Measurements from ENCODE around the gene NAIF1.
A peak's percentile ranks its signal among the peaks of the same experiment; 100 is the strongest.
"Not testable (repeated sequence)": the region's sequence is repeated elsewhere in the genome, so short reads cannot be mapped to it uniquely, and the experiment has no call there.

The NAIF1 gene

DNA sequence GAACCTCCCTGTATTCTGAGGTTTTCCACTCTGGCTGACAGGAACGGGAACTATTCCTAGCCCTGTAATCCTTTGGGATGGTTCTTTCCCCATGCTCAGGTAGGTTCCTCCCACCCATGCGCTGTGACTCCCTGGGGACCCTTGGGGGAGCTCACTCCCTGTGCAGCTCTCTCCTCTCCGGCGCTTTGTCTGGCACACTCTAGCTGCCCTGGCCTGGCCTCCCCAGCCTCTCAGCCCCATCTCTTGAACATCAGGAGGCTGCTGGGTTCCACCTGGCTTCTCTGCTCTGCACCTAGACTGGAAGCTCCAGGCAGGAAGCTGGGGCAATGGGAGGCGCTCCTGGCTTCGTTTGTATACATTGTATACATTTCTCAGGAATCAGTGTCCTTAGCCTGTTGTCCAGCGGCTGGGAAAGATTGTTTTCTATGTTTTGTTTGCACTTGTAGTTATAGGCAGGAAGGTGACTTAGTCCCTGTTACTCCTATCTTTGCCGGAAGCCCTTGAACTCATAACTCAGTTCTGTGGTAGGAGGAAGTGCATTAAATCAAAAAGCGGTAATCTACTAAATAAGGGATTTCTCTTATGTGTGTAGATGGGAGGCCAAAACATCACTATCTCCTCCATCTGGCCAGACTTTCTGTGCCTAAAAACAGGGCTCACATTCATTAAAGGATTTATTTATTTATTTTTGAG lies 21.3 kb upstream of the NAIF1 start:
- no peak for DNase-seq

DNA sequence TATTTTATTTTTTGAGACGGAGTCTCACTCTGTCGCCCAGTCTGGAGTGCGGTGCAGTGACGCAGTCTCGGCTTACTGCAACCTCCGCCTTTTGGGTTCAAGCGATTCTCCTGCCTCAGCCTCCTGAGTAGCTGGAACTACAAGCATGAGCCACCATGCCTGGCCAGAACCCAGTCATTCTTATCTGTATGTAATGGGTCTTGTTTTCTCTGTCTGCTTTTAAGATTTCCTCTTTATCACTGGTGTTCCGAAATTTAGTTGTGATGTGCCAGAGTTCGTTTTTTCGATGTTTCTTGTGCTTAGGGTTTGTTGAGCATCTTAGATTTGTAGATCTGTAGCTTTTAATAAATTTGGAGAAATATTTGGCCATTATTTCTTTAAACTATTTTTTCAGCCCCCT lies 20.1 kb upstream of the NAIF1 start:
- no peak for DNase-seq

DNA sequence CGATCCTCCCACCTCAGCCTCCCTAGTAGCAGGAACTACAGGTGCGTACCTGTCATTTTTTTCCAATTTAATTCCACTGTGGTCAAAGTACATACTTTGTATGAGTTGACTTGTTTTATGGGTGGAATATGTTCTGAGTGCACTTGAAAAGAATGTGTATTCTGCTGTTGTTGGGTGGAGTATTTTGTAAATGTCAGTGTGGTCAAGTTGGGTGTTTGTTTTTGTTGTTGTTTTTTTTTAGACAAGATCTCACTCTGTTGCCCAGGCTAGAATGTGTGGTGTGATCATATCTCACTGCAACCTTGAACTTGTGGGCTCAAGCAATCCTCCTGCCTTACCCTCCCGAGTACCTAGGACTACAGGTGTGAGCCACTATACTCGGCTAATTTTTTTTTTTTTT lies 18.8 kb upstream of the NAIF1 start:
- DNase-seq: no peak

DNA sequence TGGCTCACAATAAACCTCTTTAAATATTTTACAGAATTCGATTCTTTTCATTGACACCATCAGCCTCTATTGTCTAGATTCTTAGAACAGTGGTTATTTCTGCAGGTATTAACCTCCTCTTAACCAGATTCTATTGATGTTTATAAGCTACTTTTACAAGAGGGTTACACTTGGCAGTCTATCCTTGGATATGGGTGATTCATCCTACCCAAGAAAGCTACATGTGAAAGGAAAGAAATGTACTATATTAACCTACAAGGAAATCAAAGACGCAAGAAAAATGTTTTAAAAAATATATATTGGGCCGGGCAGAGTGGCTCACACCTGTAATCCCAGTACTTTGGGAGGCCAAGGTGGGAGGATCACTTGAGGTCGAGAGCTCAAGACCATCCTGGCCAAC lies 17.6 kb upstream of the NAIF1 start:
- no peak for DNase-seq

DNA sequence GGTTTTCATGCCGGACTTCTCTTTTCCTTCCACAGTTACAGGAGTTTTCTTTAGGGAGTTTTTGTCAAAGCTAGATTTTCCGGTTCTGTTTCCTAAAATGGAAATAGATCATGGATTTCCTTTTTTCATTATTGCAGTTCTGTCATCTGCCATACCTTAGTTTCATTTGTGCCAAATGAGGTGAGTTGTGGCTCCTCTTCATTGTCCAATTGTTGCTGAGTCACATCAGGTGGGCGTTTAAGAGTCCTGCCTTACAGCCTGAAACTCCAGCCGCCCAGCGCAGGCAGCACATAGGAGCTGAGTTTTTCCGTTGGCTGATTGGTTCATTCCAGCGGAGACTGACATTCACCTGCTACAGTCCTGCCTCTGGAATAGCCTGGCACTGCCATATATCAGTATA lies 15.0 kb upstream of the NAIF1 start:
- DNase-seq: no peak

DNA sequence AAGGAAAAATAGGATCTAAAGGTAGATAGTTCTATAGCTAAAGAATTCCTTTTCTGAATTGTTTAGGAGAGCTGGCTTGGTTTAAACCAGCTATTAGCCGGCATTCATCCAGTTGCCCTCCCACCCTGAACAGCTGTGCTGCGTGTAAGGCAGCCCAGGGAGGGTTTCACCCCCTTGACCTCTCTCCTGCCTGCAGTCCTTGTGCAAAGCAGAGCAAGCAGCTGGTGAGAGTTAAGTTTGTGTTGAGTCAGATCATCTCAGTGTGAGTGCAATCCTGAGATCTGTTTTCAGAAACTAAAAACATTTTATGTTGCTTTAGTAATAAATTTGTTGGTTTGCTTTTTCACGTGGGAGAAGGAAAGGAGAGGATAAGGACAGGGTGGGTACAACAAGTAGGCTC lies 13.9 kb upstream of the NAIF1 start:
- no peak for DNase-seq

DNA sequence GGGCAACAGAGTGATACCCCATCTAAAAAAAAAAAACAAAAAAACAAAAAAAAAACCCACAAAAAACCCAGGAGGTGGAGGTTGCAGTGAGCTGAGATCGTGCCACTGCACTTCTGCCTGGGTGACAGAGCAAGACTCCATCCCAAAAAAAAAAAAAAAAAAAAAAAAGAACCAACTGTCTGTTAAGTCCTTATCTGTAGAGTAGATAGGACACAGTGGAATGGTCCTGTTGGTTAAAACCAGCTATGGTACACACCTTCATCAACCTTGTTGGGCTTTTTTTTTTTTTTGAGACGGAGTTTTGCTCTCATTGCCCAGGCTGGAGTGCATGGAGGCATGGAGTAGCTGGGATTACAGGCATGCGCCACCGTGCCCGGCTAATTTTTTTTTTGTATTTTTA lies 13.1 kb upstream of the NAIF1 start:
- no peak for DNase-seq

DNA sequence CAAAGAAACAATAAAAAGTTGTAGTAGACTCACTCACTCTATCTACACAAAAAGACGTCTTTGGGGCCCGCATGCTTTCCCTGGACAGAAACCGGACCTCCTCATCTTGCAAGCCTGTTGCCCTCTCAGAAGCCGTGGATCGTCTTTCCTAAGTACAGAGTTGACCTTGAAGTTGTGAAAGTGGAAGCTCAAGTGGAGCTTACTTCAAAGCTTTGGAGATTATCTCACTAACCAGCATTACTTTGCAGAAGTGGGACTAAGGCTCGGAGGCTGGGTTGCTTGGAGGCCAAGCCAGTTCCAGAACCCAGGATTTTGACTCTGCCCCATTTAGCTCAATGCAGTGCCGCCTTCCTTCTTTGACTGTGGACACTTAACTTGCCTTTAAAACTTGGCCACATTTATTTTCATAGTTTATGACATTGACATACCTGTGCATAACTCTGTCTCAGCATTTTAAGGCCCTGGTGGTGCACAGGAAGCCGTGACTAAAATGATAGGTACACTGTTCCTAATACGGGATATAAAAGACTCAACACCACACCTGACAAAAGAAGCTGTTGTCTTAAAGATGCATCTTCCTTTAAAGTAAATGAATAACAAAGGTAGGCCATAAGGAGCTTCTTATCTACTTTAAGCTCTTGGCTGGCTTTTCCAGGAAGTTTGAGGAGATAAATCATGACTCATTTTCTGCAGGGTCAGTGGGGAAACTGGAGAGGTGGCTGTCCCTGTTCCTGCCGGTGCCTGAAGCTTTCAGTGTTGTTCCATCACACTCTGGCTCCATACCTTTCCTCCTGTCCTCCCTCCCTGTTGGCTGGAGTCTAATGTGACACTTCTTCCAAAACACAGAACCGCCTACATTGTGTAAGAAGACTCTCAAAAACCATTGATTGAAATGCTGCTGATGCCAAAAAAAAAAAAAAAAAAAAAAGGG lies 11.6 kb upstream of the NAIF1 start:
- DNase-seq: no peak

DNA sequence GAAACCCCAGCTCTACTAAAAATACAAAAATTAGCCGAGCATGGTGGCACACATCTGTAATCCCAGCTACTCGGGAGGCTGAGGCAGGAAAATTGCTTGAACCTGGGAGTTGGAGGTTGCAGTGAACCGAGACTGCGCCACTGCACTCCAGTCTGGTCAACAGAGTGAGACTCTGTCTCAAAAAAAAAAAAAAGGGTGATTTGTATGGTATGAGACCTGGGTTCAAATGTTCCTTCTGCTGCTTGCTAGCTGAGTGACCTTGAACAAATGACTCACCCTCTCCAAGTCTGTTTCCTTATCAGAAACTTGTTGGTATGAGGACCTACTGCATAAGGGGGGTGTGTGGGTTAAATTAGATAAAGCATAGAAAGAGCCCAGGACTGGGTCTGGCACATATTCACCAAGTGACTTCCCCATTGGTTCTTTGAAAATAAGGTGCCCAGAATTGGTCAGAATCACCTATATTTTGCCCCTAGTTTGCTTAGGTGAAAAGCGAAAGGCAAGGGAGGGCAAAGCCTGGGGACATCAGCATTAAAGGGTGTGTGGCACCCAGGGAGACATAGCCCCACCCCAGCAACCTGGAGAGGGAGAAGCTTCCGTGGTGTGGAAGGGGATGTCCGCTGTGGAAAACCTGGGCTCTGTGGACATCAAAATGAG lies 10.9 kb upstream of the NAIF1 start:
- DNase-seq: no peak

DNA sequence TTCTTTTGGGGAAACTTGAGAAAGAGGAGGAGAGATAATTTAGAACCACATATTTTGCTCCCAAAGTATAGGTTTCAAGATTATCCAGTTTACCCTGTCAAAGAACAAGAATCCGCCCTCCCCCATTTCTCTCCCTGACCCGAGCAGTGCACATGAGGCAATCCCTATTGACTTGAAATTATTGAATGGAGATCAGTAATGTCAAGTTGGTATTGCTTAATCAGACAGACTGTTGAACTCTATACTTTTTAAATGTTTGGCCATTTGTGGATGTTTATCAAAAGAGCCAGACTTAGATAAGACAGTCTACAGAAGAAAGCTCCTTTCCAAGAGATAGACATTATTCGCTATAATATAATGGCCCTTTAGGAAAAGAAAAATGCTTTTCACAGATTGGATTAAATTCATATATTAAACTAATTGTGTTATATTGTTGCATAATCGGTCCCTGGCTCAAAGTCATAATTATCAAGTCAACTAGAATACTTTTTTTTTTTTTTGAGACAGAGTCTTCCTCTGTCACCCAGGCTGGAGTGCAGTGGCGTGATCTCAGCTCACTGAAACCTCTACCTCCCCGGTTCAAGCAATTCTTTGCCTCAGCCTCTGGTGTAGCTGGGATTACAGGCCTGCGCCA lies 6.2 kb upstream of the NAIF1 start:
- no peak for DNase-seq

DNA sequence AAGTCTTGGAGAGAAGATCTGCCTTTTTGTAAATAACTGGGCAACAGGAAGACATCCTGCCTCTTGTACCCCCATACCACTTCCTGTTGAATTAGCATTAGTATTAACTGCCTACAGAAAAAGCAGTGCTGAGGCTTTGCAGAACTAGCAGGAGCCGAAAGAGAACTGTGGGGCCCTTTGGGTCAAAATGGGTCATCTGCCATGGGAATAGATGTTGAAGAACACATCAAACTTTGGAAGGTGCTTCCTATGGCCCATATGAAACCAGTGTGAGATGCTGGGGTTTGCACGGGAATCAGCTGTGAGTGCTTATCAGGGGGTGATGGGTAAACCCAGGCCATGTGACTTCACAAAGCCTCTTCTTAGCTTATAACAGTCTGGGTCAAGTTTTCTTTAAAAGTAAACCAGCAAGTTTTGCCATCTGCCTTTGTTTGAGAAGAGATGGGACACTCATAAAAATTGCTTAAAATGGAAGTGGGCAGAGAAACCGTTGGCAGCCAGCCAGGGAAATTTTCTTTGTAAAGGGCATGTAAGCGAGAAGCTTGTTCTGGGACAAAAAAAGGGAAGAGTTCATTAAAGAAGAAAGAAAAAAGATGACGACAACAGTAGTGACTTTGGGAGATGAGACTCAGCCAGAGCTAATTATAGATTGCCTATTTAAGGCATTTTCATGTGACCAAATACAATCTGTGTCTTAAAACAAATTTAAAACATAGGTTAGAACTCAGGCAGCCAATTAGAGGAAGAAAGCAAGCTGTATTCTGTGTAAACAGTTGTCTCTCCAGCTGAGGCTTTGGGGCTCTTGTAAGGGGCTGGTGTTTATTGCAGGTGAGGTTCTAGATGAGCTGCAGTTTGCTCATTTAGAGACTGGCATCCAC lies 5.3 kb upstream of the NAIF1 start:
- peak in 35 of 51 donors; percentile 9 to 85 (median 50) for DNase-seq

DNA sequence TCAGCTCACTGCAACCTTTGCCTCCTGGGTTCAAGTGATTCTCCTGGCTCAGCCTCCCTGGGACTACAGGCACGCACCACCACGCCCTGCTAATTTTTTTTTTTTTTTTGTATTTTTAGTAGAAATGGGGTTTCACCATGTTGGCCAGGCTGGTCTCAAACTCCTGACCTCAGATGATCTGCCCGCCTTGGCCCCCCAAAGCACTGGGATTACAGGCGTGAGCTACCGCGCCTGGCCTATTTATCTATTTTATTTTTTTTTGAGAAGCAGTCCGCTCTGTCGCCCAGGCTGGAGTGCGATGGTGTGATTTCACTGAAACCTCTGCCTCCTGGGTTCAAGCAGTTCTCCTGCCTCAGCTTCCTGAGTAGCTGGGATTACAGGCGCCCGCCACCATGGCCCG lies 4.4 kb upstream of the NAIF1 start:
- DNase-seq: not testable (repeated sequence)

DNA sequence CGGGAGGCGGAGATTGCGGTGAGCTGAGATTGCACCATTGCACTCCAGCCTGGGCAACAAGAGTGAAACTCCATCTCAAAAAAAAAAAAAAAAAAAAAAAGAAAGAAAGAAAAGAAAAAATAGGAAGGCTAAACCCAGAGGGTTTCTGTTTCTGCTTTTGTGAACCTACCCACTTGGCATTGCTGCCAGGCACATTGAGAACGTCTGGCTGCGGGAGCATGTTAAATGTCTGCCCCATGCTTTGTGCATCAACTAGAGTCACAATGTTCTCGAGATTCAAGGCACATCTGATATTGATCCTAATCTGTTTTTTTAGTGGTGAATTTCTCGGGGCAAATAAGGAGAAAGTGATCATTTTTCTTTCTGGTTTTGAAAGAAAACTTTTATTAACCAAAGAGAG lies 3.8 kb upstream of the NAIF1 start:
- DNase-seq: peak in 7 of 51 donors; percentile 14 to 31 (median 20)

DNA sequence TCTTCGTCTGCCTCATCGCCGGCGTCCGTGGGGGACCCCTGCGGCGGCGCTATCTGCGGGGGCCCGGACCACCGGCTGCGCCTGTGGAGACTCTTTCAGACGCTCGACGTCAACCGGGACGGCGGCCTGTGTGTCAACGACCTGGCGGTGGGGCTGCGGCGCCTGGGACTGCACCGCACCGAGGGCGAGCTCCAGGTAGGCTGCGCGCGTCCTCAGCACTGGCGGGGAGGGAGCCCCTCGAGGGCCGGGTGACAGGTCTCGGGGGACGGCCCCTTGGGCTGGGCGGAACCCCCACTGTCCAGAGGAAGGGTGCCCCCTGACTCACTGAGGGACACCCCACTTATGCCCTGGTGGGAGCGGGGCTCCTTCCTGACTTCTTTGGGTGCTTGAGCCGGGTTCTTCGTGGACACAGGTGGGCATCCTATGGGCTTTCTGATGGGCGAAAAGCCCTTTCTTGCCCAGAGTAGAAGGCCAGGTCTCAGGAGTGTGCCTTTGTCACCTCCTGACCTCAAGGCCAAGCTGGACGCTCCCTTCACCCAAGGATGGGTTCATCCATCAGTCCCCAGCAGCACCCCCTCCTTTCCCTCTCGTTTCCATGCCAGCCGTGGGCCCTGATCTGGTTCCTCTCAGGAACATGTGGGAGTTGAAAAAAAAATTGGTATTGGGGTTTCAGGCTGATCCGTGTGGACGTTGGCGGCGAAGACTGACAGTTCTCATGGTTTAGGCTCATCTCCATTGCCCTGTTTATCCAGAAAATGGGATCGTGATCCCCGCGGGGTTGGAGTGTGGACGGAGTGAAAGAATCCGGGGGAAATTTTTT lies 1.5 kb upstream of the NAIF1 start:
- DNase-seq: peak in 12 of 51 donors; percentile 16 to 61 (median 49)

DNA sequence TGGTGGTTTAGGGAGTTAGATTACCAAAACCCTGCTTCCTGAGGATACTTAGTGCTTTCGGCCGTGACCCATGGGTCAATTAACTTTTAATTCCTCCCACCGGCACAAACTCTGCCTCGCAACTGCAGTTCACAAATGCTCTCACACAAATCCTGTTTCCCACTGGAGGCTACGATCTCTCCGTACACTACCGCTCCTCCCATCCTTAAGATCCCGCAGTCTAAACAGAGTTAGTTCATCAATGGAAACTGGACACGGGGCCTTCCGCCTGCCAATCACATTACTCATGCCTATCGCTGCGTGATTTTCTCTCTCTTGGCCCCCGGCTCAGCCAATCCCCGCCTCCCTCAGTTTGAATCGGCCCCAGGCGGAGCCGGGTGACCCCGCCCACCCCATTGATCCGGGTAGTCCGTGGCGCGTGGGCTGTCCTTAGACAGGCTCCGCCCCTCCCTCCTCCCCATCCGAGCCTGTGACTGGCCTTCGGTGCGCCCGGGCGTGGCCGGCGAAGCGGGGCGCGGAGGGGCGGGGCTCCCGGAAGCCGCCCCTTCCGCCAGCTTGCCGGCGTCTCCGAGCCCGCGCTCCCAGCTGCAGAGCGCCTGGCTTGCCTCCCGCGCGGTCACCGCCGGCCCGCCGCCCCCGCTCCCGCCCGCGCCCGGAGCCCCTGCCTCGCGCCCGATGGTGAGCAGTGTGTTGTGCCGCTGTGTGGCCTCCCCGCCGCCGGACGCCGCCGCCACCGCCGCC lies 695 bp upstream of the NAIF1 start, which contains the start of gene SLC25A25:
SLC25A25 (plus strand) TSS at position 588 of the 741 bp plus-strand sequence; CDS start at position 676, 88 bp downstream.
- peak; percentile 67 to 100 (median 99) for DNase-seq

DNA sequence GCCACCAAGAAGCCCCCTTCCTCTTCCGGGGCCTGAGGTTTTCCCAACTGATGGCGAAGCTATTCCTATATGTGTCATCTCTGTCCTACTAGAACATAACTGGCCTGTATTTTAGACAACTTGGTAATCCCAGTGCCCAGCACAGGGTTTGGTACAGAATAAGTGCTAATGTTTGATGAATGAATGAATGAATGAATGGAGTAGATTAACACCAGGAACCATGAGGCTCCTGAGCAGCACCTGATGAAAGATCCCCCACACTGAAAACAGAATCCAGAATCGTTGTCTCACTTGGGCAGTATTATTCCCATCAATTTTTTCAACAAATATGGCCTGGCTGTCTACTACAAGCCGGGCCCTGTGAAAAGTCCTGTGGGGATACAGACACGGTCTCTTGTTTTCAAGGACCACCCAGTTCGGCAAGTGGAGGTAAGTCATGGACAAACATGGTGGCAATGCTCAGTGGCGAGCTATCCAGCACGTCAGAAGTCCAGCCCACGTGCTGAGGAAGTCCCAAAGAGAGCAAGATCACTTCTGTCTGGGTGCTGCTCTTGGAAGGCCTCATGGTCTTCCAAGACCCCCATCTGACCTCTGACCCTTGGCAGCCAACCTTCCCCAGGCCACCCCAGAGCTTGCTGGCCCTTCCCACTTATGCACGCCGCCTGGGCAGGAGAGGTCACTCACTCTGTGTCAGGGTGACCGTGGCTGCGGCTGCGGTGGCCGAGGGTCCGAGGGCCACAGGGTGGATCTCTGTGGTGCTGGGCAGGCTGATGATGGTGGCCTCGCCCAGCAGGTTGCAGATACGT lies 1.0 kb downstream of the NAIF1 start:
- DNase-seq: peak in 1 of 51 donors; percentile 14

DNA sequence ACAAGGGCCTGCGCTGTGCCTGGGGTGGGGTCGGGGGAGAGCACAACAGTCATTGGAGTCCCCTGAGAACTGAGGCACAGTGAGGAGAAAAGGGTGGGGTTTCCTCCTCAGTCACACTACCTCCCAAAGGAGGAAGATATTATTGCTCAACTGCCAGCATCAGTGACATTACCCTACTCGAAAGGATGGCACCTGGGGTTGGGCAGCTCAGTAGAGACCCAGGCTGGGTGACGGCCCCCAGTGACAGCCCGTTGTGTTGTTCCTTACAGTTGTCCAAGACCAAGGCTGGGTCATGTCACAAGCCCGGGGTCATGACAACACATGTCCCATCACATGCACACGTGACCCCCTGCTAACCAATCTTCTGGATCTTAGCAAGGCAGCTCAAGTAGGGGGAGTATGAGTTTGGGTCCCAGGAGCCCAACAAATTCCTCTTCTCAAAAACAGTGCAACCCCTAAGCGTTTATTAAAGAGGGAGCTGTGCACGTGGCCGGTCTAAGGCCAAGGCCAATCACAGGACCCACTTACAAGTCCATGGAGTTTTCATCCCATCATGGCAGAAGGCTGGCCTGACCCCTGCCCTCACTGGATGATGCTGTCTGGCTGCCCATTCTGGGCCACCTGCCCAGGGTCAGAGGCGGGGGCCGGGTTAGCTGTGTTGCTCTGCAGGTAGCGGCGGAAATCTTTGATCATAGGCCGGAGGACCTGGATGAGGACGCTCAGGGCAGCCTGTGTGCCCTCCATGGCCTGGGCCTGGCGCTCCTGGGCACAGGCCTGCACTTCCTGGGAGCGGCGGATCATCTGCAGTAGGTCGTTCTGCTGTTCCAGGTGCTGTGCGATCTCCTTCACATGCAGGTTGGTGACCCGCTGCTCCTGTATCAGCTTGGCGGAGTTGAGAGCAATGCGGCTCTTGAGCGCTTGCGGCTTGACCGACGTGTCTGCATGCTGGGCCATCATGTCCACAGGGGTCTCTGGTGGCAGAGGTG lies 4.0 kb downstream of the NAIF1 start:
- no peak for DNase-seq

Data from hypothalamus (tissue), 51 donors.